DOHH2 (cell line): Measurements from ENCODE around the gene NEURL3.

Source experiments
- CTCF ChIP-seq: fragments of 200-600 bp; sonication (generic); IDR thresholded peaks from one replicate; pipeline ENCODE4 v1.5.1; 2014; ENCODE audit warnings: antibody characterized with exemption, mild to moderate bottlenecking, low read depth, low read length; ENCODE audit not compliant: poor library complexity, severe bottlenecking
- EZH2phosphoT487 ChIP-seq: fragments of 200-600 bp; sonication (generic); IDR thresholded peaks from 2 replicates; pipeline ENCODE4 v1.6.1; 2017; ENCODE audit warnings: borderline replicate concordance, mild to moderate bottlenecking, antibody characterized with exemption, low read length, moderate library complexity, mixed read lengths

GRCh38 chr2:96509847-96510230 lies 4.7 kb upstream of the NEURL3 start:
- no peak for TF ChIP-seq CTCF
- TF ChIP-seq EZH2phosphoT487 = no peak
